HPDE6-E6E7 (cell line): Measurements from ENCODE around the gene ZFP62.
"Not testable (repeated sequence)": the region's sequence is repeated elsewhere in the genome, so short reads cannot be mapped to it uniquely, and the experiment has no call there.

Experiments used
- DNase-seq: peaks from one replicate; pipeline ENCODE4 v3.0.0; 2011; ENCODE audit warnings: missing footprints; ENCODE audit errors: extremely low spot score

ZFP62 gene

DNA sequence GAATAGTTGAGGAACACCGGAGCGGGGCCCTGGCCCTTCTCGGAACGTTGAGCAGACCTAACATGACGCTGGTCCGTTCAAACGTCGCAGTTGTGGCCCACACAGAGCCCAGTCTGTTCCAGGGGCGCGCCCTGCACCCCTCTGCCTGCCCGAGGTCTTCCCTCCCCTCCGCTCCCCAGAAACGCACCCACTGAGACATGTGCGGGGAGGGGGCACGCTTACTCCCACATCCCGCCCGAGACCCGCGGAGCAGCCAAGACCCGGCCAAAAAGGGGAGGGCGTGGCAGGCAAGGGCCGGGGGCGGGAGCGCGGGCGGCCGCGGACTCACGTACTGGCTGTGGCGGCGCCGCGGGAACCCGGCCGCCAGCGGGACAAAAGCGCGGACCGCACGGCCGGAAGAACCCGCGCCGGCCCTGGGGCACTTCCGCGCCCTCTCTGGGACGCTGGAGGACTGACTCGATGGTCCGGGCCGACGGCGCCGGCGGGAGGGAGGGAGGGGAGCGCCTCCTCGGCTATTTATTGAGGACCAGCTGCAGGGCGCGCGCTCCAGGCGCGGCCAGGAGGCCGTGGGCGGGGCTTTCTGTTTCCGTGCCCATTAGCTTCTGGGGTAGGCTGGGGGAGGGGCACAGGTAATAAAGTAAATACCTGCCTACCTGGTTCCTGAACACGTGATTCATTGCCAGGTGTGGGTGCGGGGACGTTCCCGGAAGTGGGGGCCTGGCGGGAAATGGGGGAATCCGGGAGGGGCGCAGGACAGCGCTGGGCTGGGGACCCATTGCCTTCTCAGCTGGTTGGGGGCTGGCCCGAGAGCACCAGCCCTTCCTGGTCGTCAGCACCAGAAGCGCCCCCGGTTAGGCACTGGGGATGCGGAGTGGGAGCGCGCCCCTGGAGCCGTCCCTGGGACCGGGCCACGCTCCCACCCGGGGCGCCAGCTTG is at the start of gene ZFP62:
Gene ZFP62 (minus strand): TSS at position 390 of the 936 bp plus-strand sequence. CDS start 57 bp downstream, at position 333.
- peak; percentile 82 for DNase-seq

- DNase-seq, result no peak
Measured at GRCh38 chr5:180910735-180911134, 49.7 kb upstream of the ZFP62 start.

- DNase-seq, result no peak
Measured at GRCh38 chr5:180910182-180910581, 49.1 kb upstream of the ZFP62 start.

DNA sequence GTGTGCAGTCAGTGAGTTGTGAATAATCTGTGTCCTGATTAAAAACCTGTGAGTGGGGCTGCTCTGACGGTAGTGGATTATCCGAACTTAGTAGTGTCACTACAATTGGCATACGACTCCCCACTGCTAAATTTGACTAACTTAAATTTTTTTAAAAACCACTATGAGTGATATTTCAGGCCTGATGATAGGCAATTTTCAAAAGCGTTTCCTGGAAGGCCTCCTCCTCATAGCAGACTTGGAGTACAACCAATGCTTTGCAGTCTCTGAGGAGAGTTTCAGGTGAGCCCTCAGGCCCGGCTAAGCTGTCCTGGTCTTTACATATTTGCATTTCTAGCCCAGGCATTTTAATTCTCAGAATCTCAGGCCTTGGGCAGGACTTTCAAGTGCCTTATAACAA is 48.7 kb upstream of the ZFP62 start:
- DNase-seq, result no peak

GRCh38 chr5:180908998-180909731 is 48.1 kb upstream of the ZFP62 start:
- DNase-seq, result no peak

DNA sequence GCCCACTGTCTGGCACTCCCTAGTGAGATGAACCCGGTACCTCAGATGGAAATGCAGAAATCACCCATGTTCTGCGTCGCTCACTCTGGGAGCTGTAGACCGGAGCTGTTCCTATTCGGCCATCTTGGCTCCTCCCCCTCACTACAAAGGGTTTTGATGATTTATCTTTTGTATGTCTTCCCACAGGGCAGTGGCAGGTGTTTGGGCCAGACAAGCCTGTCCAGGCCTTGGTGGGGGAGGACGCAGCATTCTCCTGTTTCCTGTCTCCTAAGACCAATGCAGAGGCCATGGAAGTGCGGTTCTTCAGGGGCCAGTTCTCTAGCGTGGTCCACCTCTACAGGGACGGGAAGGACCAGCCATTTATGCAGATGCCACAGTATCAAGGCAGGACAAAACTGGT is 47.3 kb upstream of the ZFP62 start:
- DNase-seq, result no peak

DNA sequence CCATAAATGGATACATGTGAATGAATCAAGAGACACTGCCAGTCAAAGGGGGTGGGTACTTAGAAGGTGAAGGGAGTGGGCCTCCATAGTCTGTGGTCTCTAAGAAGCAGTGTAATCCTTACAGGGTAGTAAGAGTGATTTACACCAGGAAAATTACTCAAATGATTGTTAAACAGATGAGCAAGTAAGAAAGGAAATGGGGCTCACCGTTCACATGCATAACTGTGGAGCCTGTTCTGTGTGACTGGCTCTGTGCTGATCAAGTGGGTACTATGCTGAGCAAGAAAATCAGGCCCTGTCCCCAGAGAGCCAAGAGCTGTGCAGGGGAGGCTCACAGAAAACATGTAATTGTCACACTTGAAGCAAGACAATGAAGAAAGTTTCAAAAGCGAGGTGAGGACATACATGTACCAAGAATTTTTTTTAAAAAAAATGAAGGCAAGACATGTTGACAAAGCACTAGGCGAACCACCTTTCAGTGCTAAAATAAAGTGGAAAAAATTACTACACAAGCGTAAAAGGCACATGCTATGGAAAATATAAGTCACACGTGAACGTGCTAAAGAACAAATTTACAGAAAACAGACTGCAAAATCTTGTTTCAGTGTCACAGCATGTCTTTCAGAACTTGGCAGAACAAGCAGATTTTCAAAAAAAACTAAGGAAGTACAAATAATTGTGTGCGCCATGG is 40.4 kb upstream of the ZFP62 start:
- DNase-seq, result no peak

GRCh38 chr5:180900178-180900577 is 39.1 kb upstream of the ZFP62 start:
- no peak for DNase-seq

- DNase-seq, result no peak
Measured at GRCh38 chr5:180898621-180899246, 37.7 kb upstream of the ZFP62 start, which contains the start of gene BTNL8. BTNL8 (plus strand) TSS chr5:180899159; CDS start chr5:180899311, 152 bp downstream.

DNA sequence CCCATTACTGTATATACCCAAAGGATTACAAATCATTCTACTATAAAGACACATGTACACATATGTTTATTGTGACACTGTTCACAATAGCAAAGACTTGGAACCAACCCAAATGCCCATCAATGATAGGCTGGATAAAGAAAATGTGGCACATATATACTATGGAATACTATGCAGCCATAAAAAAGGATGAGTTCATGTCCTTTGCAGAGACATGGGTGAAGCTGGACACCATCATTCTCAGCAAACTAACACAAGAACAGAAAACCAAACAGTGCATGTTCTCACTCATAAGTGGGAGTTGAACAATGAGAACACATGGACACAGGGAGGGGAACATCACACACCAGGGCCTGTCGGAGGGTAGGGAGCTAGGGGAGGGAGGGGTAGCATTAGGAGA is 34.3 kb upstream of the ZFP62 start:
- DNase-seq, result not testable (repeated sequence)

GRCh38 chr5:180889381-180889780 is 28.3 kb upstream of the ZFP62 start:
- no peak for DNase-seq

DNA sequence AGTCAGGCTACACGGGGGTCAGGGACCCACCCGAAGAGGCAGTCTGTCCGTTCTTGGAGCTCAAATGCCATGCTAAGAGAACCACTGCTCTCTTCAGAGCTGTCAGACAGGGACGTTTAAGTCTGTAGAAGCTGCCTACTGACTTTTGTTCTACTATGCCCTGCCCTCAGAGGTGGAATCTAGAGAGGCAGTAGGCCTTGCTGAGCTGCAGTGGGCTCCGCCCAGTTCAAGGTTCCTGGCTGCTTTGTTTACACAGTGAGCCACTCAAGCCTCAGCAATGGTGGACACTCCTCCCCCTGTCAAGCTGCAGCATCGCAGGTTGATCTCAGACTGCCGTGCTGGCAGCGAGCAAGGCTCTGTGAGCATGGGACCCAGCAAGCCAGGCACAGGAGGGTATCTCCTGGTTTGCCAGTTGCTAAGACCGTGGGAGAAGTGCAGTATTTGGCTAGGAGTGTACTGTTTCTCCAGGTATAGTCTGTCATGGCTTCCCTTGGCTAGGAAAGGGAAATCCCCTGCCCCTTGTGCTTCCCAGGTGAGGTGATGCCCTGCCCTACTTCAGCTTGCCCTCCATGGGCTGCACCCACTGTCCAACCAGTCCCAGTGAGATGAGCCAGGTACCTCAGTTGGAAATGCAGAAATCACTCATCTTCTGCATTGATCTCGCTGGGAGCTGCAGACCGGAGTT is 24.9 kb upstream of the ZFP62 start:
- DNase-seq, result not testable (repeated sequence)

GRCh38 chr5:180875860-180876426 is 14.9 kb upstream of the ZFP62 start:
- DNase-seq, result no peak

GRCh38 chr5:180874804-180875582 is 13.9 kb upstream of the ZFP62 start:
- DNase-seq, result no peak

DNA sequence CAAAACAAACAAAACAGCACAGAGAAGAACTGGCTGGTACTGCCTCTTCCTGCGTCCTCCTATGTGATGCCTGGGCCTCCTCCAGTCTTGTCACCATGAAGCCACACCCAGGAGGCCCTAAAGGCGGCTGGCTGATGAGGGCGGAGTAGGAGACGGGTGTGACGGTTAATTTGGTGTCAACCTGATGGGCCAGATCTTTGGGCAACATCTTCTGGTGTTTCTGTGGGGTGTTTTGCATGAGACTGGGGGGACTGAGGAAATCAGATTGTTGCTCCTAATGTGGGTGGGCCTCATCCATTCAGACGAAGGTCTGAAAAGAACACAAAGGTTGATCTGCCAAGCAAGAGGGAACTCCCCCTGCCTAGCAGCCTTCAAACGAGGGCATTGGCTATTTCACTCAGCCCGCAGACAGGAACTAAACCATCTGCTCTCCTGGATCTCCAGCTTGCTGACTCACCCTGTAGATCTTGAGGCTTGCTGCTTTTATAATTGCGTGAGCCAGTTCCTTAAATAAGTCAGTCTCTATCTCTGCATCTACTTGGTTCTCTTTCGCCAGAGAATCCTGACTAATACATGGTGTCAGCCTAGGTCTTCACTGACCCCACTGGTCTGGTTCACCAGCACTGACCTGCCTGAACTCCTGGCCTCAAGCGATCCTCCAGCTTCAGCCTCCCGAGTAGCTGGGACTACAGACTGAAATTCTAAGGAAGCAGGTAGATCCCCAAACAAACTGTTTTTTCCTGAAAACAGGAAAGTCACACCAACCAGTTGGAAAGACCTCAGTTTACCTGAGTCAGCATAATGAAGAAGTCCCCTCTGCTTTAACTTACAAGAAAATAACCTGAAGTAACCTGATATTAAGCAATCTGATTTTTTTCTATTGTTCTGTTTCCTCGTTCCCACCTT is 12.8 kb upstream of the ZFP62 start:
- no peak for DNase-seq

DNA sequence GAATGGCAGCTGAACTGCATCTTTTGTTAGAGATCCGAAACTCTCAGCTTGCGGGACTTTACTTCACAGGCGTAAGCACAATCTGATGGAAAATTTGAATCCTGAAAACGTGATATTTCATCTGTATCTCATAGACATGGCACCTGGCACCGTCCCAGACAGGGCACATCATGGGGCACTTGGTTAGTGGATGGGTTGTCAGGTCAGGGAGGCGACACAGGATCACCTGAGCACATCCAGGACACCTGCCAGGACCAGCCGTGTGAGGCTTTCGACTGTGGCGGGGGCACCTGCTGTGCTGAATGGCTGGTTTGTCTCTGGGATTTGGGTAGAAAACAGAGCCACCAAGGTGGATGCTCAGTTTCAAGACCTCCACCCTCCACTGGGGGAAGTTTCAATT is 11.3 kb upstream of the ZFP62 start:
- no peak for DNase-seq

DNA sequence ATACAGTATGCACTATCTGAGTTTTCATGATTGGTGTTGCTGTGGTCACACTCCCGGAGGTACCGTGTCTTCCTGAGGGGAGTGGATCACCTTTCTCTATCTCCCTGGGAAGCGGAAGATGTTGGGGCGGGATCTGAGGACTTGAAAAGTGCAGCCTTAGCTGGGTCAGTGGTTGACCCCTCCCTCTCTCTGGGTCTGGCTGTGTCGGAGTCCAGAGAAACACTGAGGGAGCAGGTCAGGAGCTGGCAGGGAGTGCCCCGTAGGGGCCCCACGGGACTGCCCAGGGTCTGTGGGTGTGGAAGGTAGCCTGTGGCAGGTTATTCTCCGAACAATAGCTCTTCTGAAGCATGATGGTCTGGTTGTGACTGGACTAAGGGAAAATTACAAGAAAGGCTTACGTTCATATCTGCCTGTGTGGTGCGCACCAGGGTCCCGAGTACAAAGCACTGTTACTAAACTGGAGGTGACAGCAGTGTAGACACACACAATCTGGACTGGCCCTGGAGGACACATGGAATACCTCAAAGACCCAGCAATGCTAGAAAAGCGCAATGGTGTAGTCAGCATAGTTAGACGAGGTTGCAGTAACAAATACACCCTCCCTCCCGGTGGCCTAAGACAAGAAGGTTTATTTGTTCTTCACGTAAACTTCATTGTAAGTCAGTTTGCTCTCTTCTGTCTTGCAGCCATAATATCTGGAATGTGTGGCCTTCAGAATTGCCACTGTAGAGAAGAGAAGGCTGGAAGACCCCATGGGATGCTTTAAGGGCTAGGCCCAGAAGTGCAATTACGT is 9.4 kb upstream of the ZFP62 start:
- no peak for DNase-seq

DNA sequence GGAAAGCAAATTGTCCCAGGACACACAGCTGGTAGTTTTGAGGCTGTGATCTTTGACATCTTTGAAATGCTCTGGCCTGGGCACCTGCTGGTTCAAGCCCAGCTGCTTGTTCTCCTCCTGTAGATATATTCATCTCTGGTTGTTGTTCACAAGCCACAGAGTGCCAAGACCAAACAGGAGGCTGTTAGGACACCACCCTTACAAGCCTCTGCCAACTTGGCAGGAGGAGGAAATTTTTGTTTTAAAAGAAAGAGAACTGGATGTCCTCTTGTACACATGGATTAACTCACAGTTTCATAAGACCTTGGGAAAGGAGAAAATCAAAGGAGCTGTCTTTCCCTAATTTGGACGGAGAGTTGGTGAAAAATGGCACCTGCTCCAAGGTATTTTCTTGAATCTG is 8.5 kb upstream of the ZFP62 start:
- no peak for DNase-seq
